Uterus (tissue), 4 donors: ENCODE data around the gene NPPC. TPM values are rescaled to one million over a fixed set of nuclear protein-coding genes. Genes with fewer than 3 reads are reported as not detected.

Experiments used
- DNase-seq, 2 donors: peaks; one replicate each; pipeline ENCODE4 v3.0.0-alpha.2; 2019 to 2020
- H3K27ac ChIP-seq, 2 donors: fragments of 200-600 bp; sonication (generic); 1 replicate in 1 of 2; 2 replicates in 1 of 2; pipeline ENCODE4 v1.5.1; 2016 to 2018
- H3K27me3 ChIP-seq, 2 donors: fragments of 200-600 bp; sonication (generic); one replicate each; pipeline ENCODE4 v1.5.1; 2018 to 2019; ENCODE audit warnings: control low read depth in 1 of 2
- H3K36me3 ChIP-seq, 2 donors: fragments of 200-600 bp; sonication (generic); one replicate each; pipeline ENCODE4 v1.5.1; 2019; ENCODE audit warnings: control low read depth in 1 of 2
- H3K4me1 ChIP-seq, 2 donors: fragments of 200-600 bp; sonication (generic); one replicate each; pipeline ENCODE4 v1.5.1; 2018 to 2019; ENCODE audit warnings: control low read depth in 1 of 2
- H3K4me3 ChIP-seq, 2 donors: fragments of 200-600 bp; sonication (generic); 1 replicate in 1 of 2; 2 replicates in 1 of 2; pipeline ENCODE4 v1.5.1; 2018 to 2019; ENCODE audit warnings: mild to moderate bottlenecking in 1 of 2
- H3K9me3 ChIP-seq, 2 donors: fragments of 200-600 bp; sonication (generic); one replicate each; pipeline ENCODE4 v1.5.1; 2019; ENCODE audit warnings: control low read depth in 1 of 2
- POLR2A ChIP-seq, 2 donors: fragments of 450-650 bp; IDR thresholded peaks; one replicate each; pipeline ENCODE4 v1.6.1; 2016; ENCODE audit warnings: antibody characterized with exemption in 2 of 2, mild to moderate bottlenecking in 1 of 2, moderate library complexity in 1 of 2
- intact Hi-C: fragments of 100-400 bp; cut with DNase I; formaldehyde crosslinking; loops from one replicate; pipeline ENCODE4 v1.15.1; 2023; ENCODE audit warnings: low total_unique reads
- total RNA-seq, 4 donors: library from RNA; depleted of rRNA in 3 of 4; stranded (reverse); fragments of >200 nt in 3 of 4; gene quantifications; one replicate each; pipeline versions ENCODE4 v1.1.0 to v1.2.4, GENCODE V29; 2014 to 2023
- TF ChIP-seq, protein P1 (sequence below), 4 experiments: fragments of 200-600 bp in 2 of 4; fragments of 450-650 bp in 2 of 4; sonication (generic) in 2 of 4; IDR thresholded peaks; one replicate each; pipeline ENCODE4 v1.5.1; 2016 to 2019; ENCODE audit warnings: antibody characterized with exemption in 4 of 4, mild to moderate bottlenecking in 2 of 4, moderate library complexity in 1 of 4
- donor health status: DM: yes; HTN: yes; CAD: no.

The NPPC gene
- total RNA-seq, 4 donors from 2014 or later: 4.3 TPM; not detected in 3

GRCh38 chr2:231925303-231926179 is 655 bp downstream of the NPPC start:
- Histone ChIP-seq H3K4me1 (peaks cover 0 to 13% of the 10 kb centered on the region in 2 donors), H3K27ac (no peak overlapping the region), H3K9me3 (no peaks in the 10 kb centered on the region), H3K27me3 (peaks cover 0 to 3% of the 10 kb centered on the region in 2 donors), H3K4me3 (peak overlapping the region in 1 of 2 donors; percentile 32), H3K36me3 (no peaks in the 10 kb centered on the region)
- peak; percentile 73 to 84 for DNase-seq
- TF ChIP-seq POLR2A (IDR thresholded peaks at IDR 0.05): peak in 1 of 2 donors; percentile 11
- TF ChIP-seq, protein P1, sequence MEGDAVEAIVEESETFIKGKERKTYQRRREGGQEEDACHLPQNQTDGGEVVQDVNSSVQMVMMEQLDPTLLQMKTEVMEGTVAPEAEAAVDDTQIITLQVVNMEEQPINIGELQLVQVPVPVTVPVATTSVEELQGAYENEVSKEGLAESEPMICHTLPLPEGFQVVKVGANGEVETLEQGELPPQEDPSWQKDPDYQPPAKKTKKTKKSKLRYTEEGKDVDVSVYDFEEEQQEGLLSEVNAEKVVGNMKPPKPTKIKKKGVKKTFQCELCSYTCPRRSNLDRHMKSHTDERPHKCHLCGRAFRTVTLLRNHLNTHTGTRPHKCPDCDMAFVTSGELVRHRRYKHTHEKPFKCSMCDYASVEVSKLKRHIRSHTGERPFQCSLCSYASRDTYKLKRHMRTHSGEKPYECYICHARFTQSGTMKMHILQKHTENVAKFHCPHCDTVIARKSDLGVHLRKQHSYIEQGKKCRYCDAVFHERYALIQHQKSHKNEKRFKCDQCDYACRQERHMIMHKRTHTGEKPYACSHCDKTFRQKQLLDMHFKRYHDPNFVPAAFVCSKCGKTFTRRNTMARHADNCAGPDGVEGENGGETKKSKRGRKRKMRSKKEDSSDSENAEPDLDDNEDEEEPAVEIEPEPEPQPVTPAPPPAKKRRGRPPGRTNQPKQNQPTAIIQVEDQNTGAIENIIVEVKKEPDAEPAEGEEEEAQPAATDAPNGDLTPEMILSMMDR (IDR thresholded peaks at IDR 0.05): peak; percentile 73 to 90 (median 87)
- intact Hi-C loops: loop anchor here (10.0 kb wide), 1 partner anchor 399 kb away; no protein-coding TSS in a partner anchor

DNA sequence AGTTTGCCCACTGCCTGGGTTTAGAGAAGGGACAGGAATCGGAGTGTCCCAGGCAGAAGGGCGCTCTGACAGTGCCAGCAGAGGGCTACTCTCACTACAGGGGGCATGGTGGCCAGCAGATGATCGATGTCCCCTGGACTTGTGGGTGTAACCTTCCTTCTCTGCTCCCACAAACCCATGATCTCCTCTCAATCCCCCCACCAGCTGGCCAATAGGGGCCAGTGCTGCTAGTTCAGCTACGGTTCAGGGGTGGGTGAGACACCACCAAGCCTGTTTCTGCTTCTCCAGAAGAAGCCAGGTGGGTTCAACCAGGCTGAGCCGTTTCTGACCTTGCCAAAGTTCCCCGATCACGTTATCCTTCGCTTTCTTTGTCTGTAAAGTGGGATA is 1.3 kb downstream of the NPPC start:
- intact Hi-C loops: loop anchor here (10.0 kb wide), 1 partner anchor 400 kb away; no protein-coding TSS in a partner anchor
- Histone ChIP-seq H3K36me3 (no peaks in the 10 kb centered on the region), H3K4me1 (peaks cover 0 to 13% of the 10 kb centered on the region in 2 donors), H3K27ac (no peak overlapping the region), H3K4me3 (no peak overlapping the region), H3K27me3 (peaks cover 0 to 3% of the 10 kb centered on the region in 2 donors), H3K9me3 (no peaks in the 10 kb centered on the region)
- no peak for TF ChIP-seq POLR2A (IDR thresholded peaks at IDR 0.05)
- TF ChIP-seq, protein P1 (IDR thresholded peaks at IDR 0.05): no peak
- DNase-seq: no peak

DNA sequence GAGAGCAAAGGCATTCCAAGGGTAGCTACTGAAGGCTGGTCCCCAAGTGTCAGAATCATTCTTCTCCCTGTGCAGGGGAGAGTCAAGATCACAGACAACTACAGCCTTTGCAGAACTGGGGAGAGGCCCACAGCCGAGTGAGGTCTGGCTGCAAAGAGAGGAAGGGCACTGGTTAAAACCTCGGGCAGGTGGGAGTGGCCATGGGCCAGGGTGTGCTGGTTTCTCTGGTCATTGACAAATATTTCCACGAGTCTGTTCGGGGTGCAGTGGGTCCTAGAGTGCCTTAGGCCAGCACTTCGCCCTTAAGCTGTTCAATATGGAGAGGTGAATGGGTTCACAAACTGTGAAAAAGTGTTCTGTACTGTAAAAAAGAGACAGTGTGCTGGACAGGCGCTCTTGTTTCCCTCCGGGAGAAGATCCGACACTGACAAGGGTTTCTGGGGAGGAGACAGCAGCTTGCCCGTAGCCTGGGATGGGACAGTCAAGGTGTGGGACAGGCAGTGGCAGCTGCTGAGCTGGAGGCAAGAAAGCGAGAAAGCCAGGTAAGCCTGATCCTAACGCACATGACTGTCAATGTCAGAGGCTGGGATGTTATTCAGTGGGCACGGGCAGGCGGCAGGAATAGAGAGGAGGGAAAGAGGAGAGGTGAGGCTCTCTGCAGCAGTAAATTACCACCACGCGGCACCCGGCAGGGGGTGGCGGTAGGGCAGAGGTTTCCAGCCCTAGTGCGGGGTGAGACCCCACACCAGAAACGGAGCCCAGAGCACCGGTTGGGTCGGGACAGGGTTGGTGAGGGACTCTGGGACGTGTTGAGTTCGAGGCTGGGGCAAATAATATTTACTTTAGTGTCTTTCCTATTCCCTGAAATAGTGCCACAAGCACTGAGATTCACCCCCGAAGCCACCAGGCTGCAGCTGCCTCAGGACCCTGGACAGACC is 2.0 kb downstream of the NPPC start:
- TF ChIP-seq, protein P1 (IDR thresholded peaks at IDR 0.05): no peak
- no peak for TF ChIP-seq POLR2A (IDR thresholded peaks at IDR 0.05)
- Histone ChIP-seq H3K4me3 (no peak overlapping the region), H3K4me1 (peaks cover 0 to 13% of the 10 kb centered on the region in 2 donors), H3K27me3 (peaks cover 0 to 3% of the 10 kb centered on the region in 2 donors), H3K36me3 (no peaks in the 10 kb centered on the region), H3K9me3 (no peaks in the 10 kb centered on the region), H3K27ac (no peak overlapping the region)
- no peak for DNase-seq
- intact Hi-C loops: loop anchor here (10.0 kb wide), 1 partner anchor 401 kb away; no protein-coding TSS in a partner anchor

DNA sequence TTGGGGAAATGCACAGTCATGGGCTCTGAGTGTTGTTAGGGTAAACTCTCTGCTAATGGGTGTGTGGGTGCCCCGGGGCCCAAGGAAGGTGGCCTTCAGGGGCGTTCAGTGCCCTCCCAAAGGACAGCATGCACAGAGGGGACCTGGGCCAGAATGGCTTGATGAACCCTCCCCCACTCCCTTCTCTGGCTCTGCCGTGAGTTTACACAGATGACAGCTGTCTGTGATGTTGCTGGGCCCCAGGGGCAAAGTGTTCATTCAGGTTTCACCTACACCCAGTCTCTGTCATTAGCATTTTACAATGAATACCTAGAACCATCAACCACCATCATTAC is 3.2 kb downstream of the NPPC start:
- Histone ChIP-seq H3K4me1 (peaks cover 0 to 13% of the 10 kb centered on the region in 2 donors), H3K4me3 (no peak overlapping the region), H3K27me3 (peaks cover 0 to 3% of the 10 kb centered on the region in 2 donors), H3K9me3 (no peaks in the 10 kb centered on the region), H3K27ac (no peak overlapping the region), H3K36me3 (no peaks in the 10 kb centered on the region)
- intact Hi-C loops: loop anchor here (10.0 kb wide), 1 partner anchor 402 kb away; no protein-coding TSS in a partner anchor
- no peak for DNase-seq
- TF ChIP-seq, protein P1 (IDR thresholded peaks at IDR 0.05): no peak
- TF ChIP-seq POLR2A (IDR thresholded peaks at IDR 0.05): no peak
